Measurements from ENCODE around the gene PLEKHM1.

The PLEKHM1 gene

DNA sequence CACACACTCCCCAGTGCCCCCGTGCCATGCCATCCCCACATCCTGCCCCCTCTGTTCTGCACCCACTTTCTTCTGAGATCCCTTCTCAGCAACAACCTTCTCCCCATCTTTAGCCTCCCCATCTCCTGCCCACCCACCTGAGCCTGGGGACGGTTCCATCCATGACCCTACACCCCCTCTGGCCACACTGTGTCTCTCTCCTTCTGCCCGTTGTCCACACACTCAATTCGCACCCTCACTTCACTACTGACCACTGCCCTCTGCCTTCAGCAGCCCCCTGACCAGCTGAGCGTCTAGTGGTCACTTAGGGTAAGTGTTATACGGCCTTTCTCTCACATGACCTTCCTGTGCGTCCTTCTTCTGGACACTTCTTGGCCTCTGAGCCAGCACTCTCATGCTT, 64.0 kb downstream of the PLEKHM1 start:
- FAIRE-seq, result no peak

GRCh38 chr17:45425984-45426413, 64.5 kb downstream of the PLEKHM1 start:
- FAIRE-seq, result no peak

DNA sequence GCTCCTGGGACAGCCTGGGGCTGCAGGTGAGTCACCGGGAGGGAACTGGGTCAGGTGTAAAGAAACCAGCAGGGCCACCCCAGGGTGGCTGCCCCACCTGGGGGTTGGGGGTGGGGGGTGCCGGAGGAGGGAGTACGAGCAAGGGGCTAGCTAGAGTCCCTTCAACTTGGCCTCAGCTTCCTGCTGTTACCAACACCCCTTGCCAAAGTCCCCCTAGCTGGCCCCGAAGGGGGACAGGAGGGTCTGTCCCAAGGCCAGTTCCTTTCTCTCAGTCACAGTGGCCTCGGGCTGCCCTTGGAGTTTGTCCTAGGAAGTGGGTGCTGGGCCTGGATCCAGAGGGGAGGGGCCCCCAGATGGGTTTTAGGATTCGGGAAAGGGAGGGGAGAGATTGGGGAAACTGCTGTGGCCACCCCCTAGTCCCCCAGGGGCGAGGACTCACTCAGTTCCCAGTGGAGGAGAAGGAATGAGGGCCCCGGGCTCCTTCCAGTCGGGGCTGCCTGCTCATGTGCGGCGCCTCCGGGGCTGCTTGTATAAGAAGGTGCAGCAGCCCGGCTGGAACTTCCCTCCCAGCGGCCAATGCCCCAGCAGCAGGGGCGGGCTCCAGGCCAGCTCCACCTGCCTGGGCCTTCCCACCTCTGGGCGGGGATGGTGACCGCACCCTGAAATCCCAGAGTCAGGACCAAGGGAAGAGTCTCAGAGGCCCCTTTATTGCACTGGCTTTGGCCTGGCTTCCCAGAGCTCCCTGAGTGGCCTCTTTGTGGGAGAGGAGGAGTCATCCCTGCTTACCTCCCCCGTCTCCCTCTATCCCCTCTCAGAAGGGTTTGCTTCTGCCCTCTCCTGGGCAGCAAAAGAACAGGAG, 65.2 kb downstream of the PLEKHM1 start:
- peak; percentile 36 for FAIRE-seq

DNA sequence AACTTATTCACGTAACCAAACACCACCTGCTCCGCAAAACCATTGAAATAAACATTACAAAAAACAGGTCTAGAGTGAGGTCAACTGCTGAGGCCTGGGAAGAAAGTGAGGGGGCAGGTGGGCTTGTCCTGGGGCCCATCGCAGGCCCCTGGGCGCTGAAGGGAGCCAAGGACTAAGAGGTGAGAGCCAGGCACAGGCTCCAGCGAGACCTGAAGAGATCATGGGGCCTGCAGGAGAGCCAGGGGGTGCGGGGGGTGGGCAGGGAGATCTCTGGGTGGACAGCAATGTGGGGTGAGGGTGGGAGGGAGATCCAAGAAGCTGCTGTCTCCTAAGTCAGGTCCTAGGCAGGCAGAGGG, 65.8 kb downstream of the PLEKHM1 start:
- FAIRE-seq, result no peak

GRCh38 chr17:45423975-45424335, 66.6 kb downstream of the PLEKHM1 start:
- FAIRE-seq, result no peak

GRCh38 chr17:45423304-45423974, 67.1 kb downstream of the PLEKHM1 start:
- FAIRE-seq, result no peak

- FAIRE-seq, result no peak
These were observed 75.3 kb downstream of the PLEKHM1 start for GRCh38 chr17:45414990-45415881.

GRCh38 chr17:45413498-45413923, 77.0 kb downstream of the PLEKHM1 start:
- FAIRE-seq, result no peak

DNA sequence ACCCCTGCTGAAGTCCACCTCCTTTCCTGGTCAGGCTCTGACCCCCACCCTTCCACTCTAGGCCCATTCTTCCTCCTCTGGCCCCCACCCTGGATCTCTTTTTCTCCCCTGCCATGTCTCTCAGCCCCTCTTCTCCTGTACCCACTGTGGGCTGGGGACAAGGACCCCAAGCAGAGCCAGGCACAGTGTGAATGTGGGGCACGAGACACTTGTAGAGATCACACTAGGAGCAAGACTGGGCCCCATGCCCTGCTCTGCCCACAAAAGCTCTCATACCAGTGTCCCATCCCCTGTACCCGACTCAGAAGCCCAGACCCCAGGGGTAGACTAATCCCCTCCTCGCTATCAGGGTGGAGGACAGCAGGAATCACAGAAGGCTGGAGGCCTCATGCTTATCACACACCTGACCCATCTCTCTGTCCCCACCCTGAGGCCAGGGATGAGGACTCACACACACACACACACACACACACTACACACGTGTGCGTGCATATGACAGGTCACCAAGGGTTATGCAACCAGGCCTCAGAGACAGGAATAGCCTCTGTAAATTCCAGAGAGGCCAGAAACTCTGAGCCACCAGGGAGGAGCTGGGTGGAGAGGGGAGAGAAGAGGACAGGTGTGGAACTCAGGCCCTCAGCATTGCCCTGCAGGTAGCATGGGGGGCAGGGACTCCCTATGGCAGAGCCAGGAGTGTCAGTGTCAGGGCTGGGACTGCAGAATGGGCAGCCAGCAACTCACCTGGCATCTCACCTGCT, 79.0 kb downstream of the PLEKHM1 start:
- FAIRE-seq, result no peak

DNA sequence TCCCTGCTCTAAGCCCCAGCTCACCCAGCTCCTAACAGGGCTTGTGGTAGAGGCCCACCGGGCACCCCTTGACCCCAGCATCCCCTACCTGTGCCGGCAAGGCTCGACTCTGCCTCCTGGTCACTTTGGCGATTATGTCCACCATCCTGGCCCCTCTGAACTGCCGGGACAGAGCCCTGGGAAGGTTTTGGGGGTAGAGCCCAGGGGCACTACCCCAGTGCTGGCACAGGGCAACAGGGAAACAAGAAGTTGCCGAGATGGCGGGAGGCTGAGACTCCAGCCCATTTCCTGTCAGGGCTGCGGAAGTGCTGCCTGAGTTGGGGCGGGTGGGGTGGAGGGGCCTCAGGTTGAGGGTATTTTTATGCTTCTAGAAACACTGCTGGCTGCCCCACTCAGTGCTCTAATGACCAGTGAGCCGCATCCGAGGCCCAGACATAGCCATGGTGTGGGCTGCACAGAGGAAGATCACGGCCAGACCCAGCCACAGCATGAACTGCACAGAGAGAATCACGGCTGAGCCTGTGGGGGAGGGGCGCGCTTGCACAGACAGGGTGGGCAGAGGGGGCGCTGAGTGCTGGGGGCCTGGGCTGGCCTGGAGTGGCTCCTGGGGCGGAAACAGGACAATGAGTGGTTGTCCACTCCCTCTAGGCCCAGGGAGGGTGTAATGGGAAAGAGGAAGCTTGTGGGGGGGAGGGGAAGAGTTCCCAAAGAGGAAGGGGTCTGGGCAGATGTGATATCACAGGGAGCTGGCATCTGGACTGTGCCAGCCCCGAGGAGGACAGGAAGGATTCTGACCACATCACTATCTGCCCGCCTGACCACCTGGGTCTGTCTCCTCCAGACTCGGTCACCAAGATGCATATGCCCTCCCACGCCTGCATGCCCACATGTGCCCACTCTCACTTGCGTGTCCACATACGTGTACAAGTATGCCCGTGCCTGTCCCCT, 80.1 kb downstream of the PLEKHM1 start:
- FAIRE-seq, result no peak

DNA sequence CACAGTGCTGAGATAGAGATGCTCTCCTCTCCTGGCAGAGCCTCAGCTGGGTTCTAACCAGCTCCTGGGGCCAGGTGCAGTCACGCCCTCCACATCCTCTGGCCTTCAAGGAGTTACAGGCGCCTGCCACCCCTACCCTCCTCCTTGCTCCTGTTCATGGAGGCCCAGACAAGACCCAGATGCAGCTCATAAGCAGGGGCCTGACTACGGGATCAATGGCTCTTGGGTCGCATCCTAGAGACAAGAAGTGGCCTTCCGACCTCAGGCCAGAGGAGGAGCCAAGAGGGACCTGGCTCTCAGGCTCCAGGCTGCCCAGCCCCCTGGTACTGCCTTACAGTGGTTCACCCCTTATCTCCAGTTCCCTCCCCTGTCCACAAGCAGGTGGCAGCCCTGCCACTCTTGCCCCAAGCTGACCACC, 80.9 kb downstream of the PLEKHM1 start:
- no peak for FAIRE-seq

DNA sequence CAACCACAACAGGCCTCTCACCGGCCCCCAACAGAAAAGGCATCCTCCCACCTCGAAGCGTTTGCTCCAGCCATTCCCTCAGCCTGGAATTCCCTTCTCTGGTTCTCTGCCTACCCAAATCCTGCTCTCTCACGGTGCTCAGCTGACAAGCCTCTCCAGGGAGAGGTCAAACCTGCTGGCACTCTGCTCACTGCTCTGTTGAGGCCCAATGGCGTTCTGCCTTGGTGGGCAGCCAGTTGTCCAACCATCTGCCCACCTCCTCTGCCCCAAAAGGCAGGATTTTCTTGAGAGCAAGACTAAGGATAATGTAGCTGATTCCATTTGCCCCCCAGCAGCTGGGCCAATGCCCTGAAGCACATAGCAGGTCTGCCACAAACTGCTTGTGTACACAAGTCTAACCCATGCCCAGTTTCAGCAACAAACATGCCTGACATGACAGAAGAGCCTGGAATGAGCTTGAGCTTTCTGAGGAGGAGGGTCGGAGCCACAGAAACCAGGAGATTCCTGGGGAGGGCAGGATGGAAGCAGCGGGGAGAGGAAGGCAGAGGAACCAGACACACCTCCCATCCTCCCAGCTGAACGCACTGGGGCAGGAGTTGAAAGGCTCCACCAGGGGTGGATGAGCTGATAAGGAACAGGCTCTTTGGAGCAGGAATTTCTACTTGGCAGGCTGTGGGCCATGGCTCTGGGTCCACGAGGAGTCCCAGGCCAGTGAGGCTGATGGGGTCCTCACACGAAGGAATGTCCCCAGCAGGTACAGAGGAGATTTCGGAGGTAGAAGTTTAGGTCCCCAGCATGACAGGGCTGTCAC, 81.7 kb downstream of the PLEKHM1 start:
- no peak for FAIRE-seq

GRCh38 chr17:45406107-45406506, 84.4 kb downstream of the PLEKHM1 start:
- no peak for FAIRE-seq

DNA sequence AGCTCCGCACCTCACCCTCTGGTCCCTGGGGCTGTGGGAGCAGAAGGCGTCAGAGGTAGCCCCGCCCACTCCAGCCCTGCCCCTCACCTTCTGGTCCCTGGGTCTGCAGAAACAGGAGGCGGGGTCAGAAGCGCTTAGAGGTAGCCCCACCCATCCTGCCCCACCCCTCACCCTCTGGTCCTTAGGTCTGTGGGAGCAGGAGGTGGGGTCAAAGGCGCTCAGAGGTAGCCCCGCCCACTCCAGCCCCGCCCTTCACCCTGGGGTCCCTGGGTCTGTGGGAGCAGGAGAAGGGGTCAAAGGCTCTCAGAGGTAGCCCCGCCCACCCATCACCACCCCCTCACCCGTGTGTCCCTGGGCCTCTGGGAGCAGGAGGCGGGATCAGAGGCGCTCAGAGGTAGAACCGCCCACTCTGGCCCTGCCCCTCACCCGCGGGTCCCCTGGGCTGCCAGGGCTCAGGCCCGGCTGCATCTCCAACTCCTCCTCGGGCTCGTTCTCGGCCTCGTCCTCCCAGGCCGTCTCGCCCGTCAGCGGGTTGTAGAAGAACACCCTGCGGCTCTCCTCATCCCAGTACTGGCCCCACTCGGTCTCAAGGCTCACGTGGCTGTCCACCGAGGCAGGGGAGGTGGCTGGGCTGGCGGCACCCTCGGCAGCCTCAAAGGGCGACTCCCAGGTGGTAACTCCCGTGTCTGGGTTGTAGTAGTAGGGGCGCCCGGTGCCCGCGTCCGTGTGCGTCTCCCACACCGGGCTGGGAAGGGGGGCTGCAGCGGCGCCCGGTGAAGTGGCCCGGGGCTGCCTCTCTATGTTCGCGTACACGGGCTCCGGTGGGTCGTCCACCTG, 85.1 kb downstream of the PLEKHM1 start:
- FAIRE-seq, result no peak

GRCh38 chr17:45404870-45405249, 85.7 kb downstream of the PLEKHM1 start:
- no peak for FAIRE-seq

GRCh38 chr17:45403906-45404490, 86.5 kb downstream of the PLEKHM1 start:
- no peak for FAIRE-seq

- FAIRE-seq, result no peak
These were observed 87.6 kb downstream of the PLEKHM1 start for GRCh38 chr17:45402916-45403315.

DNA sequence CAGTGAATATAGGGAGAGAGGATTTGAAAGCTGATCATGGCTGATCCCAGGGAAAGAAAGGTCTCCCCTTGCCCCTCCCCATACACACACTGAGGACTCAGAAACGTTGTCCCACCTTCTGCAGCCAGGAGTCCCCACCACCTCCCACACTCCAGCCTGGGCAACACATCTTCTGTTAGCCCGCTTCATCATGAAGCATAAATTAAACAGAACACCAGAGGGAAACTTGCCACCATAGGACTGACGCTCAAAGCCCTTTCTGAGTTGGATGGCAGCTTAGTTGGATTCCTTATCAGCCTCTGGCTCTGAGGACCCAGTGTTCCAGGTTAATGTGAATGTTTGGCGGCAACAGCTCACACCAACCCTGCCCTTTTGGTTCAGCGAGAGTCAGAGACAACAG, 91.7 kb downstream of the PLEKHM1 start:
- FAIRE-seq, result no peak

GRCh38 chr17:45397796-45398195, 92.7 kb downstream of the PLEKHM1 start:
- FAIRE-seq, result no peak

All from TTC549 (cell line).